H1 (cell line): Measurements from ENCODE around the gene PHLDA2. TPM values are rescaled to one million over a fixed set of nuclear protein-coding genes. Genes with fewer than 3 reads are reported as not detected.

ENCODE experiments used
- CTCF ChIA-PET: fragments of 300-600 bp; sonication (Branson Sonifier 250); formaldehyde crosslinking; loops from one replicate; lab custom pipeline; 2021; ENCODE audit not compliant: partially characterized antibody; lab: Charles Lee
- POLR2A ChIA-PET: fragments of 300-600 bp; sonication (Branson Sonifier 250); formaldehyde crosslinking; loops from one replicate; lab custom pipeline; 2021; ENCODE audit warnings: inconsistent platforms; ENCODE audit not compliant: partially characterized antibody; lab: Charles Lee
- DNase-seq, 2 experiments: peaks; one replicate each; pipeline versions ENCODE4 v3.0.0 to v3.0.0-alpha.2; 2010 to 2022; ENCODE audit warnings: low spot score in 2 of 2, low read depth in 1 of 2, mixed read lengths in 1 of 2
- FAIRE-seq: peaks from 2 replicates; lab custom pipeline; 2011; peaks lifted over from hg19 to GRCh38; lab: Jason Lieb, UNC
- H2AFZ ChIP-seq: 2 replicates; pipeline ENCODE4 v1.8.1; 2012; ENCODE audit warnings: low read length, inconsistent platforms
- H2AK5ac ChIP-seq: 2 replicates; pipeline ENCODE4 v1.6.1; 2013; ENCODE audit warnings: low read depth, low read length
- H2BK120ac ChIP-seq: replicated peaks from 2 replicates; pipeline ENCODE3; 2013; ENCODE audit warnings: low read depth, low read length, inconsistent platforms
- H2BK12ac ChIP-seq: 2 replicates; pipeline ENCODE4 v1.6.1; 2013; ENCODE audit warnings: low read depth, low read length
- H2BK15ac ChIP-seq: 2 replicates; pipeline ENCODE4 v1.6.1; 2013; ENCODE audit warnings: low read length
- H2BK20ac ChIP-seq: 2 replicates; pipeline ENCODE4 v1.6.1; 2013; ENCODE audit warnings: low read length
- H2BK5ac ChIP-seq: 2 replicates; pipeline ENCODE4 v1.6.1; 2013; ENCODE audit warnings: low read depth, low read length
- H3K14ac ChIP-seq: 2 replicates; pipeline ENCODE4 v1.6.1; 2013; ENCODE audit warnings: inconsistent platforms; ENCODE audit not compliant: insufficient read length
- H3K18ac ChIP-seq: 2 replicates; pipeline ENCODE4 v1.6.1; 2013; ENCODE audit warnings: low read length; ENCODE audit errors: extremely low read depth
- H3K23ac ChIP-seq: 2 replicates; pipeline ENCODE4 v1.6.1; 2013; ENCODE audit warnings: inconsistent platforms; ENCODE audit not compliant: insufficient read length
- H3K23me2 ChIP-seq: 2 replicates; pipeline ENCODE4 v1.6.1; 2013; ENCODE audit warnings: low read depth, low read length
- H3K27ac ChIP-seq: 2 replicates; pipeline ENCODE4 v1.6.1; 2011; ENCODE audit warnings: low read depth, low read length, inconsistent platforms
- H3K27me3 ChIP-seq, 4 experiments: replicated peaks in 1 of 4; 1 replicate in 1 of 4; 2 replicates in 3 of 4; pipeline versions ENCODE4 v1.6.1 to v1.8.1; 2011 to 2013; ENCODE audit warnings: low read length in 3 of 4, mild to moderate bottlenecking in 3 of 4, inconsistent platforms in 2 of 4, mixed read lengths in 2 of 4, moderate library complexity in 1 of 4; ENCODE audit not compliant: control insufficient read depth in 3 of 4, insufficient read depth in 3 of 4; ENCODE audit errors: extremely low read depth in 1 of 4
- H3K36me3 ChIP-seq, 4 experiments: 2 replicates each; pipeline versions ENCODE4 v1.6.1 to v1.8.1; 2011 to 2013; ENCODE audit warnings: mild to moderate bottlenecking in 4 of 4, low read length in 3 of 4, moderate library complexity in 2 of 4, control low read depth in 1 of 4, inconsistent platforms in 1 of 4; ENCODE audit not compliant: insufficient read depth in 4 of 4, control insufficient read depth in 2 of 4
- H3K4ac ChIP-seq: replicated peaks from 2 replicates; pipeline ENCODE3; 2013; ENCODE audit warnings: low read length, low read depth, mixed read lengths, inconsistent platforms; ENCODE audit not compliant: insufficient read length
- H3K4me1 ChIP-seq, 4 experiments: replicated peaks in 1 of 4; 1 replicate in 1 of 4; 2 replicates in 3 of 4; pipeline versions ENCODE4 v1.6.1 to v1.8.1; 2011 to 2013; ENCODE audit warnings: low read length in 3 of 4, inconsistent platforms in 2 of 4, mixed read lengths in 1 of 4; ENCODE audit not compliant: insufficient read depth in 4 of 4, control insufficient read depth in 3 of 4
- H3K4me2 ChIP-seq, 2 experiments: 2 replicates each; pipeline versions ENCODE4 v1.6.1 to v1.8.1; 2011 to 2013; ENCODE audit warnings: low read depth in 2 of 2, low read length in 2 of 2, control low read depth in 1 of 2, inconsistent platforms in 1 of 2, mild to moderate bottlenecking in 1 of 2; ENCODE audit not compliant: insufficient read depth in 1 of 2
- H3K4me3 ChIP-seq, 4 experiments: fragments of 200-600, 300-600 bp in 1 of 4; sonication (generic), shearing (Covaris generic), sonication (Bioruptor Twin) in 1 of 4; 2 replicates each; pipeline versions ENCODE4 v1.5.1 to v1.8.1; 2011 to 2016; ENCODE audit warnings: low read length in 4 of 4, low read depth in 3 of 4, control low read depth in 2 of 4, inconsistent platforms in 2 of 4, mild to moderate bottlenecking in 2 of 4, mixed read lengths in 1 of 4, moderate library complexity in 1 of 4; ENCODE audit not compliant: insufficient read depth in 2 of 4; ENCODE audit errors: extremely low read depth in 1 of 4
- H3K56ac ChIP-seq: replicated peaks from 2 replicates; pipeline ENCODE3; 2013; ENCODE audit warnings: low read depth, mild to moderate bottlenecking, mixed read lengths, low read length, inconsistent platforms; ENCODE audit not compliant: insufficient read length
- H3K79me1 ChIP-seq: 2 replicates; pipeline ENCODE4 v1.6.1; 2013; ENCODE audit warnings: low read depth, low read length, control low read depth
- H3K79me2 ChIP-seq, 2 experiments: 2 replicates each; pipeline versions ENCODE4 v1.6.1 to v1.8.1; 2012 to 2013; ENCODE audit warnings: low read length in 2 of 2, mild to moderate bottlenecking in 2 of 2, inconsistent platforms in 1 of 2; ENCODE audit not compliant: insufficient read depth in 2 of 2, control insufficient read depth in 1 of 2
- H3K9ac ChIP-seq, 4 experiments: replicated peaks in 1 of 4; 1 replicate in 1 of 4; 2 replicates in 3 of 4; pipeline versions ENCODE4 v1.6.1 to v1.8.1; 2011 to 2013; ENCODE audit warnings: low read depth in 3 of 4, low read length in 3 of 4, control low read depth in 2 of 4, mild to moderate bottlenecking in 2 of 4, moderate library complexity in 2 of 4, inconsistent platforms in 1 of 4; ENCODE audit errors: extremely low read depth in 1 of 4
- H3K9me3 ChIP-seq, 2 experiments: 2 replicates each; pipeline versions ENCODE4 v1.6.1 to v1.8.1; 2012 to 2013; ENCODE audit warnings: mild to moderate bottlenecking in 2 of 2, moderate library complexity in 2 of 2, control low read depth in 1 of 2, inconsistent platforms in 1 of 2, low read depth in 1 of 2, low read length in 1 of 2, mixed read lengths in 1 of 2; ENCODE audit not compliant: insufficient read depth in 2 of 2
- H4K20me1 ChIP-seq, 2 experiments: replicated peaks in 1 of 2; 2 replicates each; pipeline versions ENCODE3 to v1.8.1; 2011 to 2013; ENCODE audit warnings: inconsistent platforms in 2 of 2, low read length in 2 of 2, mild to moderate bottlenecking in 1 of 2; ENCODE audit not compliant: insufficient read depth in 2 of 2, control insufficient read depth in 1 of 2
- H4K5ac ChIP-seq: 2 replicates; pipeline ENCODE4 v1.6.1; 2013; ENCODE audit warnings: low read length, low read depth, mixed read lengths, inconsistent platforms; ENCODE audit not compliant: insufficient read length
- H4K8ac ChIP-seq: 2 replicates; pipeline ENCODE4 v1.8.0; 2013; ENCODE audit warnings: mild to moderate bottlenecking, moderate library complexity, low read length, inconsistent platforms; ENCODE audit not compliant: insufficient read depth; ENCODE audit errors: extremely low read depth
- H4K91ac ChIP-seq: replicated peaks from 2 replicates; pipeline ENCODE3; 2013; ENCODE audit warnings: low read length, mixed read lengths, inconsistent platforms; ENCODE audit not compliant: insufficient read length
- MAFK ChIP-seq: IDR thresholded peaks from 2 replicates; pipeline ENCODE4 v1.6.1; 2012; ENCODE audit warnings: low read depth, mild to moderate bottlenecking, improper control_type of control experiment, low read length
- POLR2A ChIP-seq, 2 experiments: IDR thresholded peaks; 1 replicate in 1 of 2; 2 replicates in 1 of 2; pipeline ENCODE4 v1.6.1; 2011; ENCODE audit warnings: low read depth in 2 of 2, low read length in 2 of 2, mild to moderate bottlenecking in 2 of 2; ENCODE audit errors: control extremely low read depth in 1 of 2
- WGBS, 2 experiments: shearing (Covaris generic) in 1 of 2; methylation state at CpG; one replicate each; pipeline versions ENCODE4 v1.1.6 to v1.1.7; 2013 to 2015; ENCODE audit warnings: low lambda C conversion rate in 2 of 2, mixed read lengths in 2 of 2, inconsistent platforms in 1 of 2, low coverage in 1 of 2, missing lambda C conversion rate in 1 of 2; ENCODE audit not compliant: insufficient replicate concordance in 2 of 2, insufficient coverage in 1 of 2, insufficient read length in 1 of 2; ENCODE audit errors: extremely low coverage in 1 of 2, missing lambda C conversion rate in 1 of 2; 5-methylcytosine and 5-hydroxymethylcytosine counted together
- polyA plus RNA-seq, 7 experiments: library from polyadenylated mRNA; depleted of rRNA in 3 of 7; stranded (reverse) in 5 of 7; unstranded in 2 of 7; fragments of >200 nt in 5 of 7; fragments of 200-250 nt in 2 of 7; gene quantifications; 1 replicate in 5 of 7; 2 replicates in 1 of 7; 4 replicates in 1 of 7; pipeline versions ENCODE4 v1.2.1 to v1.2.3, GENCODE V29; 2011 to 2013; ENCODE audit warnings: missing spikeins in 2 of 7, mixed read lengths in 2 of 7
- total RNA-seq: library from RNA; stranded (reverse); fragmentation: NEBNext Ultra II Directional; extraction: Animal tissue kit (Norgen Biotek cat#: 25700); gene quantifications from 2 replicates; pipeline ENCODE4 v1.2.1, GENCODE V29; 2021

The PHLDA2 gene
- total and polyA plus RNA-seq, 2 of the 8 experiments (the other 6 are each of a cell fraction or from before 2014, with no cell fraction given) = 5.2 to 7.6 TPM

- H3K4me3 ChIP-seq = peak overlapping the region in 1 of 4 experiments; percentile 46; a peak in 2 of 8 replicates
- H3K56ac ChIP-seq = no peak overlapping the region
- H3K9me3 ChIP-seq = no peaks in the 10 kb centered on the region
- H3K23me2 ChIP-seq = no peaks in the 10 kb centered on the region
- no peak overlapping the region for H2BK12ac ChIP-seq
- H3K9ac ChIP-seq = no peak overlapping the region
- 64% methylated on average over 23 of the region's 78 CpGs; no CpG with 5 or more reads in 1 of the 2 experiments for WGBS, 2 experiments
- H3K27me3 ChIP-seq = no peaks in the 10 kb centered on the region; a peak in 1 of 7 replicates
- H3K18ac ChIP-seq = no peak overlapping the region
- no peak overlapping the region for H2BK5ac ChIP-seq
- peaks cover 0 to 19% (median 8%) of the 10 kb centered on the region in 4 experiments; a peak in 4 of 7 replicates for H3K4me1 ChIP-seq
- H3K4ac ChIP-seq = no peak overlapping the region
- no peak overlapping the region for H2AFZ ChIP-seq
- H2AK5ac ChIP-seq = no peak overlapping the region
- ChIA-PET CTCF (interaction anchor here (0.6 to 1.6 kb wide), 5 partner anchors 17 to 377 kb away, joined by 3 to 5 read pairs (median 3); no protein-coding TSS in a partner anchor), POLR2A (no interaction called here)
- no peak overlapping the region for H3K14ac ChIP-seq
- peaks cover 0 to 2% of the 10 kb centered on the region in 2 experiments for H4K20me1 ChIP-seq
- FAIRE-seq (no peak), DNase-seq (no peak)
- H4K5ac ChIP-seq = no peak overlapping the region
- H3K36me3 ChIP-seq = no peaks in the 10 kb centered on the region
- TF ChIP-seq POLR2A (IDR thresholded peaks at IDR 0.05; ENCODE audit: control extremely low read depth in 1 of 2, low read depth in 2 of 2, low read length in 2 of 2) (no peak), MAFK (no peak)
- H2BK20ac ChIP-seq = no peak overlapping the region
- H4K8ac ChIP-seq = no peak overlapping the region
- no peak overlapping the region for H2BK15ac ChIP-seq
- no peak overlapping the region for H2BK120ac ChIP-seq
- H3K4me2 ChIP-seq = peak overlapping the region in 1 of 2 experiments; percentile 38; a peak in 2 of 4 replicates
- H4K91ac ChIP-seq = no peak overlapping the region
- H3K27ac ChIP-seq = no peak overlapping the region
- no peaks in the 10 kb centered on the region for H3K79me1 ChIP-seq
- no peaks in the 10 kb centered on the region for H3K79me2 ChIP-seq
- H3K23ac ChIP-seq = no peak overlapping the region
These were observed 19.9 kb downstream of the PHLDA2 start for GRCh38 chr11:2909133-2909902.
